ENCODE results near the gene KRTAP1-5. TPM values are rescaled to one million over a fixed set of nuclear protein-coding genes. Genes with fewer than 3 reads are reported as not detected.

Gene KRTAP1-5
- total and polyA plus RNA-seq, 2 experiments from 2014 or later: 64.1 to 127 TPM

DNA sequence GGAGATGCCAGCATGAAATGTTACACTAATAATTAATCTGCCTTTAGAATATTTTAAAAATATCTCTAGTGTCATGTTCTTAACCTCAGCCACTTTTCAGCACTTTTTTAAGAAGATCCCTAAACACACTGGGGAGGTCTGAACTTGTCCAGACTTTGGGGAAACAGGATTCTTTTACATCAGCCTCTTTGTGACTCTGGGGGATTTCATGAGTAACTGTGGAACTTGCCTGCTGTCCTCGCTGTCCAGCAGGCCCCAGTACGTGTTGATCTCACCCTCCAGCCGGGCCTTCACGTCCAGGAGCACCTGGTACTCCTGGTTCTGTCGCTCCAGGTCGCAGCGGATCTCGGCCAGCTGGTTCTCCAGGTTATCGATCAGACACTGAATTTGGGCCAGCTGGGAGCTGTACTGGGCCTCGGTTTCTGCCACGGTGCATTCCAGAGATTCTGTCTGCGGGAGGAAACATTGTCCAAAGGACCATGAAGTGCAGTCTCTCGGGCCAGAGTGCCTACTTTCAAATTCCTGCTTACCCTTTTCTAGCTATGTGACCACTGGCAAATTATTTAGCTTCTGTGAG, 48.3 kb downstream of the KRTAP1-5 start:
- 79% methylated on average over 13 of the region's 13 CpGs for WGBS, 2 experiments (ENCODE audit: low coverage in 1 of 2, low lambda C conversion rate in 2 of 2, missing lambda C conversion rate in 2 of 2)
- Histone ChIP-seq H3K79me2 (ENCODE audit: insufficient read depth) (no peaks in the 10 kb centered on the region), H3F3A (ENCODE audit: insufficient read depth) (no peaks in the 10 kb centered on the region), H3K27me3 (replicated peaks; ENCODE audit: insufficient read depth) (no peaks in the 10 kb centered on the region), H2AFZ (no peak overlapping the region), H3K4me3 (no peak overlapping the region), H3K9ac (no peak overlapping the region), H3K4me2 (ENCODE audit: unreplicated experiment) (no peak overlapping the region), H4K20me1 (ENCODE audit: insufficient read depth) (no peaks in the 10 kb centered on the region), H3K9me2 (ENCODE audit: insufficient read depth) (no peaks in the 10 kb centered on the region), H3K9me3 (ENCODE audit: low read depth) (no peaks in the 10 kb centered on the region), H3K27ac (no peak overlapping the region), H3K36me3 (ENCODE audit: low read depth) (no peaks in the 10 kb centered on the region), H3K4me1 (ENCODE audit: insufficient read depth) (no peaks in the 10 kb centered on the region)
- no peak for DNase-seq
- in situ Hi-C loops (cut with MboI): no loop called here
- no peak for TF ChIP-seq EZH2phosphoT487 (IDR thresholded peaks at IDR 0.05; ENCODE audit: insufficient read depth, low read depth)
- no peak for TF ChIP-seq EZH2 (IDR thresholded peaks at IDR 0.05; ENCODE audit: insufficient read depth, poor library complexity, severe bottlenecking)

Small RNA genes lying within 50 kb of the gene (small RNA-seq; reads per million reads assigned to genes)
- not detected for gene KRTAP3-4P (ENCODE audit: low read depth, low replicate concordance)

Other genes starting within 250 kb of the KRTAP1-5 start
Only the 30 nearest of the 38 such genes appear.
- gene KRT10, start 204.6 kb downstream of the KRTAP1-5 start, total RNA-seq (2014; rRNA removed; shearing (Covaris generic)): 21.8 and 23.3 TPM in 2 replicates
- 141 and 145 TPM in 2 replicates for gene KRT10, start 204.6 kb downstream of the KRTAP1-5 start, polyA plus RNA-seq (2016; fragmentation: Nextera tagmentation; extraction: Ambion mirVana)
- gene KRT12, start 160.0 kb downstream of the KRTAP1-5 start, total RNA-seq (2014; rRNA removed; shearing (Covaris generic)): not detected in 2 replicates
- gene KRT12, start 160.0 kb downstream of the KRTAP1-5 start, polyA plus RNA-seq (2016; fragmentation: Nextera tagmentation; extraction: Ambion mirVana): not detected in 2 replicates
- gene KRT20, start 142.0 kb downstream of the KRTAP1-5 start, total RNA-seq (2014; rRNA removed; shearing (Covaris generic)): not detected in 2 replicates
- not detected in 2 replicates for gene KRT20, start 142.0 kb downstream of the KRTAP1-5 start, polyA plus RNA-seq (2016; fragmentation: Nextera tagmentation; extraction: Ambion mirVana)
- not detected in 2 replicates for gene KRT23, start 89.6 kb downstream of the KRTAP1-5 start, total RNA-seq (2014; rRNA removed; shearing (Covaris generic))
- 0.13 TPM in 1 of 2 replicates, not detected in the other for gene KRT23, start 89.6 kb downstream of the KRTAP1-5 start, polyA plus RNA-seq (2016; fragmentation: Nextera tagmentation; extraction: Ambion mirVana)
- not detected in 2 replicates for gene KRT39, start 60.3 kb downstream of the KRTAP1-5 start, total RNA-seq (2014; rRNA removed; shearing (Covaris generic))
- not detected in 2 replicates for gene KRT39, start 60.3 kb downstream of the KRTAP1-5 start, polyA plus RNA-seq (2016; fragmentation: Nextera tagmentation; extraction: Ambion mirVana)
- gene KRT40, start 42.9 kb downstream of the KRTAP1-5 start, total RNA-seq (2014; rRNA removed; shearing (Covaris generic)): not detected in 2 replicates
- gene KRT40, start 42.9 kb downstream of the KRTAP1-5 start, polyA plus RNA-seq (2016; fragmentation: Nextera tagmentation; extraction: Ambion mirVana): not detected in 2 replicates
- not detected in 2 replicates for gene KRTAP3-3, start 33.0 kb downstream of the KRTAP1-5 start, total RNA-seq (2014; rRNA removed; shearing (Covaris generic))
- gene KRTAP3-3, start 33.0 kb downstream of the KRTAP1-5 start, polyA plus RNA-seq (2016; fragmentation: Nextera tagmentation; extraction: Ambion mirVana): not detected in 2 replicates
- not detected in 2 replicates for gene KRTAP3-2, start 27.3 kb downstream of the KRTAP1-5 start, total RNA-seq (2014; rRNA removed; shearing (Covaris generic))
- gene KRTAP3-2, start 27.3 kb downstream of the KRTAP1-5 start, polyA plus RNA-seq (2016; fragmentation: Nextera tagmentation; extraction: Ambion mirVana): not detected in 2 replicates
- gene KRTAP3-1, start 18.1 kb downstream of the KRTAP1-5 start, total RNA-seq (2014; rRNA removed; shearing (Covaris generic)): not detected in 2 replicates
- not detected in 2 replicates for gene KRTAP3-1, start 18.1 kb downstream of the KRTAP1-5 start, polyA plus RNA-seq (2016; fragmentation: Nextera tagmentation; extraction: Ambion mirVana)
- gene KRTAP1-4, start 3.0 kb upstream of the KRTAP1-5 start, total RNA-seq (2014; rRNA removed; shearing (Covaris generic)): not detected in 2 replicates
- gene KRTAP1-4, start 3.0 kb upstream of the KRTAP1-5 start, polyA plus RNA-seq (2016; fragmentation: Nextera tagmentation; extraction: Ambion mirVana): not detected in 2 replicates
- not detected in 2 replicates for gene KRTAP1-3, start 7.7 kb upstream of the KRTAP1-5 start, total RNA-seq (2014; rRNA removed; shearing (Covaris generic))
- gene KRTAP1-3, start 7.7 kb upstream of the KRTAP1-5 start, polyA plus RNA-seq (2016; fragmentation: Nextera tagmentation; extraction: Ambion mirVana): not detected in 2 replicates
- 1.6 and 4.2 TPM in 2 replicates for gene KRTAP1-1, start 14.2 kb upstream of the KRTAP1-5 start, total RNA-seq (2014; rRNA removed; shearing (Covaris generic))
- gene KRTAP1-1, start 14.2 kb upstream of the KRTAP1-5 start, polyA plus RNA-seq (2016; fragmentation: Nextera tagmentation; extraction: Ambion mirVana): 2.6 and 3.3 TPM in 2 replicates
- gene KRTAP2-1, start 20.1 kb upstream of the KRTAP1-5 start, total RNA-seq (2014; rRNA removed; shearing (Covaris generic)): not detected in 2 replicates
- not detected in 2 replicates for gene KRTAP2-1, start 20.1 kb upstream of the KRTAP1-5 start, polyA plus RNA-seq (2016; fragmentation: Nextera tagmentation; extraction: Ambion mirVana)
- not detected in 2 replicates for gene KRTAP2-2, start 28.0 kb upstream of the KRTAP1-5 start, total RNA-seq (2014; rRNA removed; shearing (Covaris generic))
- gene KRTAP2-2, start 28.0 kb upstream of the KRTAP1-5 start, polyA plus RNA-seq (2016; fragmentation: Nextera tagmentation; extraction: Ambion mirVana): 0.51 and 0.74 TPM in 2 replicates
- gene KRTAP2-3, start 32.9 kb upstream of the KRTAP1-5 start, total RNA-seq (2014; rRNA removed; shearing (Covaris generic)): 0.38 and 13.4 TPM in 2 replicates
- gene KRTAP2-3, start 32.9 kb upstream of the KRTAP1-5 start, polyA plus RNA-seq (2016; fragmentation: Nextera tagmentation; extraction: Ambion mirVana): 54.3 and 55.2 TPM in 2 replicates
- not detected in 2 replicates for gene KRTAP2-4, start 38.7 kb upstream of the KRTAP1-5 start, total RNA-seq (2014; rRNA removed; shearing (Covaris generic))
- gene KRTAP2-4, start 38.7 kb upstream of the KRTAP1-5 start, polyA plus RNA-seq (2016; fragmentation: Nextera tagmentation; extraction: Ambion mirVana): not detected in 2 replicates
- not detected in 2 replicates for gene KRTAP4-7, start 56.9 kb upstream of the KRTAP1-5 start, total RNA-seq (2014; rRNA removed; shearing (Covaris generic))
- gene KRTAP4-7, start 56.9 kb upstream of the KRTAP1-5 start, polyA plus RNA-seq (2016; fragmentation: Nextera tagmentation; extraction: Ambion mirVana): not detected in 2 replicates
- gene KRTAP4-8, start 70.9 kb upstream of the KRTAP1-5 start, total RNA-seq (2014; rRNA removed; shearing (Covaris generic)): not detected in 2 replicates
- 0.20 TPM in 1 of 2 replicates, not detected in the other for gene KRTAP4-8, start 70.9 kb upstream of the KRTAP1-5 start, polyA plus RNA-seq (2016; fragmentation: Nextera tagmentation; extraction: Ambion mirVana)
- gene KRTAP4-16, start 75.0 kb upstream of the KRTAP1-5 start, total RNA-seq (2014; rRNA removed; shearing (Covaris generic)): not detected in 2 replicates
- not detected in 2 replicates for gene KRTAP4-16, start 75.0 kb upstream of the KRTAP1-5 start, polyA plus RNA-seq (2016; fragmentation: Nextera tagmentation; extraction: Ambion mirVana)
- gene KRTAP4-9, start 78.2 kb upstream of the KRTAP1-5 start, total RNA-seq (2014; rRNA removed; shearing (Covaris generic)): not detected in 2 replicates
- gene KRTAP4-9, start 78.2 kb upstream of the KRTAP1-5 start, polyA plus RNA-seq (2016; fragmentation: Nextera tagmentation; extraction: Ambion mirVana): 0.49 and 0.51 TPM in 2 replicates
- not detected in 2 replicates for gene KRTAP4-11, start 91.2 kb upstream of the KRTAP1-5 start, total RNA-seq (2014; rRNA removed; shearing (Covaris generic))
- gene KRTAP4-11, start 91.2 kb upstream of the KRTAP1-5 start, polyA plus RNA-seq (2016; fragmentation: Nextera tagmentation; extraction: Ambion mirVana): 0.29 TPM in 1 of 2 replicates, not detected in the other
- not detected in 2 replicates for gene KRTAP4-12, start 97.0 kb upstream of the KRTAP1-5 start, total RNA-seq (2014; rRNA removed; shearing (Covaris generic))
- 1.7 and 1.8 TPM in 2 replicates for gene KRTAP4-12, start 97.0 kb upstream of the KRTAP1-5 start, polyA plus RNA-seq (2016; fragmentation: Nextera tagmentation; extraction: Ambion mirVana)
- gene KRTAP4-6, start 113.3 kb upstream of the KRTAP1-5 start, total RNA-seq (2014; rRNA removed; shearing (Covaris generic)): not detected in 2 replicates
- gene KRTAP4-6, start 113.3 kb upstream of the KRTAP1-5 start, polyA plus RNA-seq (2016; fragmentation: Nextera tagmentation; extraction: Ambion mirVana): not detected in 2 replicates
- not detected in 2 replicates for gene KRTAP4-5, start 122.6 kb upstream of the KRTAP1-5 start, total RNA-seq (2014; rRNA removed; shearing (Covaris generic))
- gene KRTAP4-5, start 122.6 kb upstream of the KRTAP1-5 start, polyA plus RNA-seq (2016; fragmentation: Nextera tagmentation; extraction: Ambion mirVana): not detected in 2 replicates
- gene KRTAP4-4, start 133.5 kb upstream of the KRTAP1-5 start, total RNA-seq (2014; rRNA removed; shearing (Covaris generic)): not detected in 2 replicates
- not detected in 2 replicates for gene KRTAP4-4, start 133.5 kb upstream of the KRTAP1-5 start, polyA plus RNA-seq (2016; fragmentation: Nextera tagmentation; extraction: Ambion mirVana)
- gene KRTAP4-3, start 141.0 kb upstream of the KRTAP1-5 start, total RNA-seq (2014; rRNA removed; shearing (Covaris generic)): not detected in 2 replicates
- not detected in 2 replicates for gene KRTAP4-3, start 141.0 kb upstream of the KRTAP1-5 start, polyA plus RNA-seq (2016; fragmentation: Nextera tagmentation; extraction: Ambion mirVana)
- not detected in 2 replicates for gene KRTAP4-2, start 151.0 kb upstream of the KRTAP1-5 start, total RNA-seq (2014; rRNA removed; shearing (Covaris generic))
- not detected in 2 replicates for gene KRTAP4-2, start 151.0 kb upstream of the KRTAP1-5 start, polyA plus RNA-seq (2016; fragmentation: Nextera tagmentation; extraction: Ambion mirVana)
- gene KRTAP4-1, start 157.7 kb upstream of the KRTAP1-5 start, total RNA-seq (2014; rRNA removed; shearing (Covaris generic)): 0.76 TPM in 1 of 2 replicates, not detected in the other
- gene KRTAP4-1, start 157.7 kb upstream of the KRTAP1-5 start, polyA plus RNA-seq (2016; fragmentation: Nextera tagmentation; extraction: Ambion mirVana): not detected in 2 replicates
- not detected in 2 replicates for gene KRTAP9-1, start 162.7 kb upstream of the KRTAP1-5 start, total RNA-seq (2014; rRNA removed; shearing (Covaris generic))
- gene KRTAP9-1, start 162.7 kb upstream of the KRTAP1-5 start, polyA plus RNA-seq (2016; fragmentation: Nextera tagmentation; extraction: Ambion mirVana): not detected in 2 replicates
- not detected in 2 replicates for gene KRTAP9-2, start 199.4 kb upstream of the KRTAP1-5 start, total RNA-seq (2014; rRNA removed; shearing (Covaris generic))
- gene KRTAP9-2, start 199.4 kb upstream of the KRTAP1-5 start, polyA plus RNA-seq (2016; fragmentation: Nextera tagmentation; extraction: Ambion mirVana): not detected in 2 replicates